A673 (cell line): ENCODE measurements around the gene SPATS2L. TPM values are rescaled to one million over a fixed set of nuclear protein-coding genes. Genes with fewer than 3 reads are reported as not detected.

Experiments
- BruUV-seq: library from RNA; stranded (reverse); fragments of 400-500 nt; replicated peaks from 2 replicates; lab custom pipeline; 2021; lab: Mats Ljungman, UMichigan
- CTCF ChIA-PET: fragments of 300-600 bp; sonication (Branson Sonifier 250); formaldehyde crosslinking; loops from one replicate; lab custom pipeline; 2022; ENCODE audit warnings: antibody characterized with exemption; lab: Charles Lee
- POLR2A ChIA-PET: fragments of 300-600 bp; sonication (Branson Sonifier 250); formaldehyde crosslinking; loops from one replicate; lab custom pipeline; 2022; ENCODE audit warnings: antibody characterized with exemption; ENCODE audit not compliant: low non-redundant PET; lab: Charles Lee
- DNase-seq: peaks from one replicate; pipeline ENCODE4 v3.0.0-alpha.2; 2015; ENCODE audit warnings: low spot score
- H3K27ac ChIP-seq: fragments of 200-600 bp; sonication (generic); 2 replicates; pipeline ENCODE4 v1.5.1; 2016; ENCODE audit warnings: mixed run types, low read depth, mild to moderate bottlenecking, mixed read lengths, antibody characterized with exemption, low read length; ENCODE audit not compliant: poor library complexity, severe bottlenecking
- H3K27me3 ChIP-seq: fragments of 200-600 bp; sonication (generic); replicated peaks from 2 replicates; pipeline ENCODE4 v1.6.1; 2017; ENCODE audit warnings: mixed run types, low read depth, mild to moderate bottlenecking, mixed read lengths, antibody characterized with exemption, low read length; ENCODE audit not compliant: insufficient read depth, poor library complexity
- H3K36me3 ChIP-seq: fragments of 200-600 bp; sonication (generic); 2 replicates; pipeline ENCODE4 v1.6.1; 2016; ENCODE audit warnings: mixed run types, mild to moderate bottlenecking, mixed read lengths, antibody characterized with exemption, low read length; ENCODE audit not compliant: insufficient read depth, poor library complexity, severe bottlenecking
- H3K4me1 ChIP-seq: fragments of 200-600 bp; sonication (generic); 2 replicates; pipeline ENCODE4 v1.6.1; 2017; ENCODE audit warnings: mixed run types, mild to moderate bottlenecking, mixed read lengths, antibody characterized with exemption, low read length; ENCODE audit not compliant: insufficient read depth, poor library complexity, severe bottlenecking
- H3K4me3 ChIP-seq: fragments of 200-600 bp; sonication (generic); 2 replicates; pipeline ENCODE4 v1.5.1; 2016; ENCODE audit warnings: low read depth, mixed run types, mild to moderate bottlenecking, mixed read lengths, low read length; ENCODE audit not compliant: poor library complexity, severe bottlenecking
- H3K9me3 ChIP-seq: fragments of 200-600 bp; sonication (generic); 2 replicates; pipeline ENCODE4 v1.6.1; 2016; ENCODE audit warnings: mixed run types, low read depth, mild to moderate bottlenecking, mixed read lengths, antibody characterized with exemption, low read length; ENCODE audit not compliant: poor library complexity, severe bottlenecking
- CTCF ChIP-seq: fragments of 300-800, 200-600 bp; sonication (generic); conservative IDR thresholded peaks from 2 replicates; pipeline ENCODE4 v1.5.1; 2017; ENCODE audit warnings: low read depth, mild to moderate bottlenecking, antibody characterized with exemption, low read length, moderate library complexity, mixed read lengths
- EZH2 ChIP-seq: fragments of 200-600 bp; sonication (generic); IDR thresholded peaks from 2 replicates; pipeline ENCODE4 v1.6.1; 2017; ENCODE audit warnings: borderline replicate concordance, low read depth, mild to moderate bottlenecking, mixed read lengths, antibody characterized with exemption, low read length; ENCODE audit not compliant: poor library complexity, severe bottlenecking
- intact Hi-C: fragments of 100-400 bp; cut with micrococcal nuclease; formaldehyde crosslinking; loops from one replicate; pipeline ENCODE4 v1.10.0; 2022; ENCODE audit not compliant: unreplicated experiment
- total RNA-seq: library from RNA; stranded (reverse); gene quantifications from 2 replicates; pipeline ENCODE4 v1.2.3, GENCODE V29; 2021

Gene SPATS2L
- total RNA-seq, 1 experiment from 2014 or later: 10.0 TPM

GRCh38 chr2:200379481-200380090 lies 73.1 kb downstream of the SPATS2L start:
- DNase-seq: no peak
- TF ChIP-seq CTCF: no peak
- TF ChIP-seq EZH2: no peak
- no TSS peak for BruUV-seq
- POLR2A ChIA-PET: no interaction called here
- H3K36me3 ChIP-seq: no peaks in the 10 kb centered on the region
- peaks cover 8% of the 10 kb centered on the region for H3K4me1 ChIP-seq
- no peak overlapping the region for H3K27ac ChIP-seq
- H3K9me3 ChIP-seq: no peaks in the 10 kb centered on the region
- no peak overlapping the region for H3K4me3 ChIP-seq
- intact Hi-C loops: no loop called here
- CTCF ChIA-PET: no interaction called here
- no peaks in the 10 kb centered on the region for H3K27me3 ChIP-seq

- ChIA-PET POLR2A (no interaction called here), CTCF (no interaction called here)
- TF ChIP-seq EZH2 (no peak), CTCF (no peak)
- intact Hi-C loops: no loop called here
- no peak overlapping the region for H3K27ac ChIP-seq
- DNase-seq: no peak
- no peaks in the 10 kb centered on the region for H3K27me3 ChIP-seq
- no TSS peak for BruUV-seq
- no peaks in the 10 kb centered on the region for H3K36me3 ChIP-seq
- H3K4me1 ChIP-seq: peaks cover 8% of the 10 kb centered on the region
- no peaks in the 10 kb centered on the region for H3K9me3 ChIP-seq
- no peak overlapping the region for H3K4me3 ChIP-seq
These were observed 73.6 kb downstream of the SPATS2L start for GRCh38 chr2:200380091-200380561.

- ChIA-PET CTCF (no interaction called here), POLR2A (no interaction called here)
- Histone ChIP-seq H3K27me3 (no peaks in the 10 kb centered on the region), H3K9me3 (no peaks in the 10 kb centered on the region), H3K4me3 (no peak overlapping the region), H3K36me3 (no peaks in the 10 kb centered on the region), H3K4me1 (peaks cover 8% of the 10 kb centered on the region), H3K27ac (no peak overlapping the region)
- intact Hi-C loops: no loop called here
- TF ChIP-seq EZH2 (no peak), CTCF (no peak)
- DNase-seq: no peak
- no TSS peak for BruUV-seq
These were observed 74.5 kb downstream of the SPATS2L start for GRCh38 chr2:200380833-200381542.
